Ishikawa (cell line): ENCODE results near the gene DGLUCY.

Source experiments
- EP300 ChIP-seq: IDR thresholded peaks from 2 replicates; pipeline ENCODE4 v1.6.1; 2012; ENCODE audit warnings: borderline replicate concordance
- FOXM1 ChIP-seq: IDR thresholded peaks from 2 replicates; pipeline ENCODE4 v1.6.1; 2012; ENCODE audit warnings: low read depth, borderline replicate concordance
- RAD21 ChIP-seq: IDR thresholded peaks from 2 replicates; pipeline ENCODE4 v1.6.1; 2012; ENCODE audit warnings: low read depth
- TAF1 ChIP-seq: IDR thresholded peaks from 2 replicates; pipeline ENCODE4 v1.6.1; 2012; ENCODE audit warnings: low read depth, mild to moderate bottlenecking
- TF ChIP-seq, protein P1 (sequence below): IDR thresholded peaks from 2 replicates; pipeline ENCODE4 v1.6.1; 2012; ENCODE audit warnings: low read depth, mild to moderate bottlenecking
- TF ChIP-seq, protein P2 (sequence below): IDR thresholded peaks from 2 replicates; pipeline ENCODE4 v1.6.1; 2012

DNA sequence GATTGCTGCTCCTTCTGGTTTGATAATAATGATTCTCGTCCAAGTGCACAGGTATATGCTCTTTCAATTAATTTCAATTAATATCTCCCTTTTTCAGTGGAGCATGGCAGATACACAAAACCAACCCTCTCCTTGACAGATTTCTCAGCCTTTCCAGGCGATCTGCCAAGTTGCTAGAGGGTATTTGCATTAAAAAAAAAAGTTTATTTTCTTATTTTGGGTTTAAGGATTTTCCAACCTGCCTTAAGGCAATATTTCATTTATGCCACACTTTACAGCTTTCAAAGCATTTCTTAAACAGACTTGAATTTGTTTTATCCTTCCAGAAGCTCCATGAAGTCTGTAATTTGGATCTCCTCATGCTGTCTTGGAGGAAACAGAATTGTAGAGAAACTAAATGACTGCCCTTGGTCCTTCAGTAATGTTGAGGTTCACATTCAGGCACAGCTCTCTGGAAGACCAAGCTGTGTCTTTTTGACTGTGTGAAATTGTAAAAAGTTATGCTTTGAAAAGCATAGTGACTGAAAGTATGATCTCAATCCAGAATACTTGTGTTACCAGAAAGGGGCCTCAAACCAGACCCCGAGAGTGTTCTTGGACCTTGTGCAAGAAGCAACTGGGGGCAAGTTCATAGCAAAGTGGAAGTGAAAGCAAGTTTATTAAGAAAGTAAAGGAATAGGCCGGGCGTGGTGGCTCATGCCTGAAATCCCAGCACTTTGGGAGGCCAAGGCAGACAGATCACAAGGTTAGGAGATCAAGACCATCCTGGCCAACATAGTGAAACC, 2.3 kb downstream of the DGLUCY start:
- TF ChIP-seq FOXM1 (no peak), TAF1 (no peak), RAD21 (no peak), EP300 (no peak)
- TF ChIP-seq, protein P1, sequence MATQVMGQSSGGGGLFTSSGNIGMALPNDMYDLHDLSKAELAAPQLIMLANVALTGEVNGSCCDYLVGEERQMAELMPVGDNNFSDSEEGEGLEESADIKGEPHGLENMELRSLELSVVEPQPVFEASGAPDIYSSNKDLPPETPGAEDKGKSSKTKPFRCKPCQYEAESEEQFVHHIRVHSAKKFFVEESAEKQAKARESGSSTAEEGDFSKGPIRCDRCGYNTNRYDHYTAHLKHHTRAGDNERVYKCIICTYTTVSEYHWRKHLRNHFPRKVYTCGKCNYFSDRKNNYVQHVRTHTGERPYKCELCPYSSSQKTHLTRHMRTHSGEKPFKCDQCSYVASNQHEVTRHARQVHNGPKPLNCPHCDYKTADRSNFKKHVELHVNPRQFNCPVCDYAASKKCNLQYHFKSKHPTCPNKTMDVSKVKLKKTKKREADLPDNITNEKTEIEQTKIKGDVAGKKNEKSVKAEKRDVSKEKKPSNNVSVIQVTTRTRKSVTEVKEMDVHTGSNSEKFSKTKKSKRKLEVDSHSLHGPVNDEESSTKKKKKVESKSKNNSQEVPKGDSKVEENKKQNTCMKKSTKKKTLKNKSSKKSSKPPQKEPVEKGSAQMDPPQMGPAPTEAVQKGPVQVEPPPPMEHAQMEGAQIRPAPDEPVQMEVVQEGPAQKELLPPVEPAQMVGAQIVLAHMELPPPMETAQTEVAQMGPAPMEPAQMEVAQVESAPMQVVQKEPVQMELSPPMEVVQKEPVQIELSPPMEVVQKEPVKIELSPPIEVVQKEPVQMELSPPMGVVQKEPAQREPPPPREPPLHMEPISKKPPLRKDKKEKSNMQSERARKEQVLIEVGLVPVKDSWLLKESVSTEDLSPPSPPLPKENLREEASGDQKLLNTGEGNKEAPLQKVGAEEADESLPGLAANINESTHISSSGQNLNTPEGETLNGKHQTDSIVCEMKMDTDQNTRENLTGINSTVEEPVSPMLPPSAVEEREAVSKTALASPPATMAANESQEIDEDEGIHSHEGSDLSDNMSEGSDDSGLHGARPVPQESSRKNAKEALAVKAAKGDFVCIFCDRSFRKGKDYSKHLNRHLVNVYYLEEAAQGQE: no peak
- TF ChIP-seq, protein P2, sequence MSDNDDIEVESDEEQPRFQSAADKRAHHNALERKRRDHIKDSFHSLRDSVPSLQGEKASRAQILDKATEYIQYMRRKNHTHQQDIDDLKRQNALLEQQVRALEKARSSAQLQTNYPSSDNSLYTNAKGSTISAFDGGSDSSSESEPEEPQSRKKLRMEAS: no peak
